ENCODE results near the gene ANKMY1.
A peak's percentile ranks its signal among the peaks of the same experiment; 100 is the strongest.
"Not testable (repeated sequence)": the region's sequence is repeated elsewhere in the genome, so short reads cannot be mapped to it uniquely, and the experiment has no call there.

ANKMY1 gene

DNA sequence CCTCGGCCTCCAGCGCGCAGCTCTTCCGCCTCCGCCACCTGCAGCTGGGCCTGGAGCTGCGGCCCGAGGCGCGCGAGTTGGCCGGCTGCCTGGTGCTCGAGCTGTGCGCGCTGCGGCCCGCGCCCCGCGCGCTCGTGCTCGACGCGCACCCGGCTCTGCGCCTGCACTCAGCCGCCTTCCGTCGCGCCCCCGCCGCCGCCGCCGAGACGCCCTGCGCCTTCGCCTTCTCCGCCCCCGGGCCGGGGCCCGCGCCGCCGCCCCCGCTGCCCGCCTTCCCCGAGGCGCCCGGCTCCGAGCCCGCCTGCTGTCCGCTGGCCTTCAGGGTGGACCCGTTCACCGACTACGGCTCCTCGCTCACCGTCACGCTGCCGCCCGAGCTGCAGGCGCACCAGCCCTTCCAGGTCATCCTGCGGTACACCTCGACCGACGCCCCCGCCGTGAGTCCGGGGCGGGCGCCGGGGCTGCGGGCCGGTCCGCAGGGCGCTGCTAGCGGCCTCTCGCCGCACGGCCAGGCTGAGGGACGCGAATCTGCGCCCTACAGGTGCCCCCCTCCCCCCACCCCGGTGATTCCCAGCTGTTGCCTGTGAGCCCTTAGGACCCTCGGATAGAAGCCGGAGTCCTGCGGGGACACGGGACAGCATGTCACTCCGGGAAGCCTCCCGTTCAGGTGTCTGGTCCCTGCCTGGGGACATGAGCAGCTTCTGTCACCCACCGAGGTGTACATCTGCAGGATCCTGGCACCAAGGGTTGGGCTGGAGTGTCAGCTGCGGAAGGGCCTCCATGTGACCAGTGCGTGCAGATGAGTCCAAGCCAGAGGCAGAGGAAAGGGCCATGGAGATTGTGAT, 11.1 kb upstream of the ANKMY1 start:
- DNase-seq (ENCODE audit: low read depth), result peak; percentile 57

- peak; percentile 52 for DNase-seq (ENCODE audit: low read depth)
Measured at GRCh38 chr2:240567872-240568677, 10.3 kb upstream of the ANKMY1 start, which contains the start of gene RNPEPL1. Gene RNPEPL1, plus strand, starts transcription at chr2:240568484. Its CDS starts 103 bp downstream, at chr2:240568587.

- DNase-seq (ENCODE audit: low read depth), result no peak
Measured at GRCh38 chr2:240567137-240567871, 9.5 kb upstream of the ANKMY1 start.

DNA sequence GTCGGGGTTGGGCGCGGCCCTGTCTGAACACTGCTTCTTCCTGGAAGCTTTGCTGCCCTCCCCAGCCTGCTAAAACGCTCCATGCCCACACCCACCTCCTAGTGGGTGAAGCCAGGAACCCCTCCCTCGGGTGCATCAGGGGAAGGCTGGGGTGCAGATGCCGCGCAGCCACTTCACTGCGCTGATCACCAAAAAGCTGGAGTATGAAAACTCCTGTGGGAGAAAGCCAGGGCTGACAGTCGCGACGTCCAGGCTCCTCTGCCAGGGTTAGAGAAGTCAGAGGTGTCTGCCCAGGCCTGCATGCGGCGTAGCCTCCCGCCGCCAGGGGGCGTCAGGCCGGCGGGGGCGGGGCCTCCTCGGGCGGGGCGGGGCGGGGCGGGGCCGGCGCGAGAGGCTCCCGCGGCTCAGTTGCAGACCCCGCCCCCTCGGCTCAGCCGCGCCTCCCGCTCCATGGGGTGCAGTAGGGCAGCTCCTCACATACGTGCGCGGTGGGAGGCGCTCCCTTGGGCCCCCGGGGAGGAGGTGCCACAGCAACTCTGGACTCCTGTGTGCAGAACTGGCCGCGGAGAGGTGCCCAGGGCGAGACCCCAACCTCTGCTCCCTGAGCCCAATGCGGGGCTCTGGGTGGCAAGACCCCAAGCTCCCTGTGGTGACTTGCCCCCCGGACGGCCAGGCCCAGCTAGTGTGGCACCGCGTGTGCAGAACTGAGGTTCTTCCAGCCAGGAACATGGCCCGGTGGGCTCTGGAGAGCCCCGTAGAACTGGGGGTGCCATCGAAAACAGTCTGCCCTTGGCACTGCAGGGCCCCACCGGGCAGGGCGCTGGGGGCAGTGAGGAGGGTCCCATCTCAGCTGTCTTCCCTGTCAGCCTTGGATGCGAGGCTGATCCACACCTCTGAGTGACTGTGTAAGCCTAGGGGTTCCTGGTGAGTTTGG, 8.7 kb upstream of the ANKMY1 start:
- peak; percentile 92 for DNase-seq (ENCODE audit: low read depth)

DNA sequence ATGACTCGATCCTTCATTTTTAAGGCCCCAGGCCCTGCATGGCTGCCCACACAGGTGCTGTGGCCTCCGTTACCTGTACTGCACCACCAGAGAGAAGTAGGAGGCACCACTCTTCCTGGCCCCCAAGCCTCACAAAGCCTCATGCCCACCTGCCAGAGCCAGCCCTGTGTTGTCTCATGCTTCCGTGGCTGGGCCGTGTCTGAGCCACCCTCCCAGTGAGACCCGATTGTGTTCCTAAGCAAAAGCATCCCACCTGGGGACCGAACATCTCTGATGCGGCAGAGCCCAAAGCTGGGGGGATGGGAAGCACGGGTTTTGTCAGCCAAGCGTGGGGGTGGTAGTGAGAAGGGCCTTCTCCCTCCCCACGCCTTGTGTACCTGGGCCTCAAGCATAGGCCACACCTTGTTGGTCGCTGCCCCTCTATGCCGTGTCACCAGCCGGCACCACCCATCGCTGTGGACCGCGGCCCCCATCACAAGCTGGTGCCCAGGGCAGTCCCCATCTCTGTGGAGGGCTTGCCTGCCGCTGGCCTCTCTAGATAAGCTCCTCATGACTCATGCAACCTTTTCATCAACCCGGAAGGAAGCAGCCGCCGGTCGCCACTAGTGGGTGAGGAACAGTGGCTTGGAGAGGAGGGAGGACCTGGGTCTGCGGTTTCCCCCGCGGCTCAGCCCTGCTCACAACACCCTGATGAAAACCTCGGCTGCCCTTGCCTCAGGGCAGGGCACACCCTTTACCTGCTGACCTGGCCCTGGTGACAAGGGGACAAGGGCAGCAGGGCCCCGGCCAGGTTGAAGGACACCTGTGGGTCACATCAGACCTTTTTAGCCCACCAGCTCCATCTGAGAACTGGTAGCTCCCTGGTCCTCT, 7.8 kb upstream of the ANKMY1 start:
- peak; percentile 89 for DNase-seq (ENCODE audit: low read depth)

- DNase-seq (ENCODE audit: low read depth), result no peak
Measured at GRCh38 chr2:240564561-240565332, 7.0 kb upstream of the ANKMY1 start.

DNA sequence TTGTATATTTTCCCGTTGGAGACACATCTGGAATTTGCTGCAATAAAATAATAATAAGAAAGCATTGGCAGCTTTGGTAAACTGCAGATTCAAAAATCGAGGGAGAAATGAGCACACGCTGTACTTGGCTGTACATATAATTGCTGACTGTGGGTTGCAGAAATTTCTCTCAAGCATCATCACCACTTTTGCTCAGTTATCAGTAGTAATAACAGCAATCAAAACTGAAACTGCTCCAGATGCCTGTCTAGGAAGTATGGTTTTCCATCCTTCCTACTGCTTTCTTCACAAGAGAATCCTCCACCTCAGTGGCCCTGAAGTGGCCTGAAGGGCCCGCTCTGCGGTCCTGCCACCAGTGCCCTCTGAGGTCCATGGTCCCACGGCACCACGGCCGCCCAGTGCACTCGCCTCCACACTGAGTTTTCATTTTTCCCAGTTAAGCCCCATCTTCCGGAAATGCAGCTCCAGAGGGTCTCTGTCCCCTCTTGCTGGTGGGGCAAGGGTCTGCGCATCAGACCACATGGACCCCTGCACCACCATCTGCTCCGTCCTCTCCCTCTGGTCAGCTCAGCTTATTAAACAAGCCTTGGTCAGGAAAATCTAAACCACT, 6.3 kb upstream of the ANKMY1 start:
- no peak for DNase-seq (ENCODE audit: low read depth)

- not testable (repeated sequence) for DNase-seq (ENCODE audit: low read depth)
Measured at GRCh38 chr2:240563231-240563630, 5.4 kb upstream of the ANKMY1 start.

GRCh38 chr2:240561325-240561971, 3.7 kb upstream of the ANKMY1 start:
- no peak for DNase-seq (ENCODE audit: low read depth)

GRCh38 chr2:240560480-240561324, 2.9 kb upstream of the ANKMY1 start:
- peak; percentile 99 for DNase-seq (ENCODE audit: low read depth)

DNA sequence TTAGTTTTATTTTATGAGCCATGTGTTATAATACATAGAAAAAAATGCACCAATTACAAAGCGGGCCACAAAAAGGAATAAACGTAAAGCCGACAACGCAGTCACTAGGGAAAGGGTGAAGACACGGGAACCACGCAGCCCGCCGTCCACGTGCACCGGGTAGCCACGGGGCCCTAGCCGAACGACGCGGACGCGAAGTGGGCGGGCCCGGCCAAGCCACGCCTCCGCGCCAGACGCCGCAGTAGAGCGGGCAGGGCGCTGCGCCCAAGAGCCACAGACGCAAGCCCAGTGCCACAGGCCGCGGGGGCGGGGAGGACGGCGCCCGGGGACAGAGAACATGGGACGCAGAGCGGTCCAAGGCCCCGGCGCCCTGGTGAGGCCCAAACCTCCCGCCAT, 2.3 kb upstream of the ANKMY1 start, which contains the start of gene DUSP28:
DUSP28 (plus strand) TSS at position 274 of the 396 bp plus-strand sequence. CDS start 328 bp downstream, outside the sequence.
- DNase-seq (ENCODE audit: low read depth), result peak; percentile 84

DNA sequence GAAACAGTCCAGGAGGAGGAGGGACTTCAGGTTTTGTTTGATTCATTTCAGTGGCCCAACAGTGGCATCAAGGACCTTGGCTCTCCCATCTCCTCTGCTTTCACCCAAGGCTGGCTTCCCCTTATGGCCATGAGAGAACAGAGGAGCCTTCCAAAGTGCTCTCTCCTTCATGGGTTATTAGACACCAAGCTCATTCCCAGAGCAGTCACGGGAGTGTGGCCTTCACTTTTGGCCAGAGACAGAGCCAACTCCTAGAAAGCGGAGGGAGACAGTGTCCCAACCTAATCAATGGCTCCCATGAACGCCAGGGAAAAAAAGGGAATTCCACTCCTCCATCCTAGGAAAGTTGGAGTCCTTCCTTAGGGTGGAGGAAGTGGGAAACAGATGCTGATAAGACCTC, 1.5 kb upstream of the ANKMY1 start:
- DNase-seq (ENCODE audit: low read depth), result no peak

DNA sequence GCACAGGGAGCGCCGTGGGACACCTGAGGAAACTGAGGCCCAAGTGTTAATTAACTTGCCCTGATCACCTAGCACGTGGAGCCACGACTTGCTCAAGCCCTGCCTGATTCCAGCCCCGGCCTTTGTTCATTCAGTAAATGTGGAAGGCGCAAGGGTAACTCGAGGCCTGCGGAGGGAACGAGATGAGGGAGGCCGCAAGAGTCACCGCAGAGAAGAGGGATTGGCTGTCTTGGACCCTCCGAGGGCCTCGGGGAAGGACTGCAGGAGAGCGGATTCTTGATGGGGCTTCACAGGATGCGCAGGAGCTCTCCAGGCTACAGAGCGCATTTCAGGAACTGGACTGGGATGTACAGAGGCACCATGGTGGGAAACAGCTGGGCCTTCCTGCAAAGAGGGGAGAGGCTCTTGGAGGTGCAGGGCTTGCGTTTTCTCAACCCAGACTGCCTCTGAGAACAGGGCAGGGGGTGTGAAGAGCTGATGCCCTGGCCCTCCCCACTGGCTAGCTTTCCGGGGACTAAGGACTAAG, 511 bp upstream of the ANKMY1 start:
- no peak for DNase-seq (ENCODE audit: low read depth)

- no peak for DNase-seq (ENCODE audit: low read depth)
Measured at GRCh38 chr2:240557101-240557751, 562 bp downstream of the ANKMY1 start.

GRCh38 chr2:240556553-240557100, 1.2 kb downstream of the ANKMY1 start:
- peak; percentile 57 for DNase-seq (ENCODE audit: low read depth)

- no peak for DNase-seq (ENCODE audit: low read depth)
Measured at GRCh38 chr2:240555541-240556250, 2.1 kb downstream of the ANKMY1 start.
